Measurements from ENCODE around the gene OR1F1. TPM values are rescaled to one million over a fixed set of nuclear protein-coding genes. Genes with fewer than 3 reads are reported as not detected.

The OR1F1 gene
- total RNA-seq, 1 donor from 2014 or later, result not detected

DNA sequence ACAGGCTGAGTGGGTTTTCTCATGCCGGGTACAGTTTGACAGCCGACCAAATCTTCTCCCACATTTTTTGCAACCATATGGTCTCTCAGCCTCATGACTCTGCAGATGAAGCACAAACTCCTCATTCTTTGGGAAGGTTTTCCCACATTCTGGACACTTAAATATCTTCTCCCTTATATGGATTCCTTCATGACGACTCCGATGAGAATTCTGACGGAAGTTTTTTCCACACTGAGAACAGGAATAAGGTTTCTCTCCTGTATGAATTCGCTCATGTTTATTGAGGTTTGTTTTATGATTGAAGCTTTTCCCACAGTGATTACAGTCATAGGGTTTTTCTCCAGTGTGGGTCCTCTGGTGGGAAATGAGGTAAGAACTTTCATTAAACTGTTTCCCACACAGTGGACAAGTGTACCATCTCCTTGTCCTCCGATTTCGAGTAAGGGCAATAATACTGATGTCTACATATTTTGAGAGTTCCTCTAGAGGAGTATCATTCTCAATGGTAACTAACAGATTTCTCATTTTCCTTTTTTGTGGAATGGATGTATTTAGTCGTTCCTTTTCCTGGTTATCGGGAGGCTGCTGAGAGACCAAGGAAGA lies 36.0 kb downstream of the OR1F1 start:
- Histone ChIP-seq H3K4me3 (no peak overlapping the region), H3K36me3 (peaks cover 6 to 63% of the 10 kb centered on the region in 2 donors), H3K9me3 (peaks cover 54% of the 10 kb centered on the region), H3K27ac (no peak overlapping the region), H3K27me3 (no peaks in the 10 kb centered on the region), H3K4me1 (no peaks in the 10 kb centered on the region)
- DNase-seq (ENCODE audit: extremely low spot score in 2 of 2), result no peak
- intact Hi-C loops (cut with DNase I), result no loop called here
- TF ChIP-seq, protein P1, sequence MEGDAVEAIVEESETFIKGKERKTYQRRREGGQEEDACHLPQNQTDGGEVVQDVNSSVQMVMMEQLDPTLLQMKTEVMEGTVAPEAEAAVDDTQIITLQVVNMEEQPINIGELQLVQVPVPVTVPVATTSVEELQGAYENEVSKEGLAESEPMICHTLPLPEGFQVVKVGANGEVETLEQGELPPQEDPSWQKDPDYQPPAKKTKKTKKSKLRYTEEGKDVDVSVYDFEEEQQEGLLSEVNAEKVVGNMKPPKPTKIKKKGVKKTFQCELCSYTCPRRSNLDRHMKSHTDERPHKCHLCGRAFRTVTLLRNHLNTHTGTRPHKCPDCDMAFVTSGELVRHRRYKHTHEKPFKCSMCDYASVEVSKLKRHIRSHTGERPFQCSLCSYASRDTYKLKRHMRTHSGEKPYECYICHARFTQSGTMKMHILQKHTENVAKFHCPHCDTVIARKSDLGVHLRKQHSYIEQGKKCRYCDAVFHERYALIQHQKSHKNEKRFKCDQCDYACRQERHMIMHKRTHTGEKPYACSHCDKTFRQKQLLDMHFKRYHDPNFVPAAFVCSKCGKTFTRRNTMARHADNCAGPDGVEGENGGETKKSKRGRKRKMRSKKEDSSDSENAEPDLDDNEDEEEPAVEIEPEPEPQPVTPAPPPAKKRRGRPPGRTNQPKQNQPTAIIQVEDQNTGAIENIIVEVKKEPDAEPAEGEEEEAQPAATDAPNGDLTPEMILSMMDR (IDR thresholded peaks at IDR 0.05), result no peak
- TF ChIP-seq POLR2AphosphoS5 (IDR thresholded peaks at IDR 0.05; ENCODE audit: insufficient read depth in 1 of 2, low read depth in 1 of 2) (no peak), POLR2A (IDR thresholded peaks at IDR 0.05) (no peak)

DNA sequence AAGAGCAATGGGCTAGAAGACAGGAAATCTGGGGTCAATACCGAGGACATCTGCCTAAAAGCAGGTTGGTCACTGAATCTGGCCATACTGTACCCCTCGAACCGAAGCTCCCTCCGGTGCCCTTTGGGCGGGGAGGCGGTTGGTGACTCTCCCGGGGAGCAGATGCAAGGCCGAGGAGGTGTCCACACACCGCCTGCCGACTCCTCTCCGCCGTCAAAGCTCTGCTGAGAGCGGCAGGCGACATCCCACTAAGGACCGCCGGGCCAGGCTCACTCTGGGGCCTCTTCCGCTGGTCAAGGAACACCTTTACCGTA lies 46.5 kb downstream of the OR1F1 start:
- Histone ChIP-seq H3K4me1 (peaks cover 14% of the 10 kb centered on the region), H3K27ac (peak overlapping the region; percentile 95), H3K9me3 (no peaks in the 10 kb centered on the region), H3K27me3 (no peaks in the 10 kb centered on the region), H3K36me3 (peaks cover 0 to 36% of the 10 kb centered on the region in 2 donors), H3K4me3 (peak overlapping the region; percentile 69 to 70)
- intact Hi-C loops (cut with DNase I), result no loop called here
- no peak for DNase-seq (ENCODE audit: extremely low spot score in 2 of 2)
- TF ChIP-seq POLR2AphosphoS5 (IDR thresholded peaks at IDR 0.05; ENCODE audit: insufficient read depth in 1 of 2, low read depth in 1 of 2), result no peak
- TF ChIP-seq, protein P1 (IDR thresholded peaks at IDR 0.05), result no peak
- no peak for TF ChIP-seq POLR2A (IDR thresholded peaks at IDR 0.05)

DNA sequence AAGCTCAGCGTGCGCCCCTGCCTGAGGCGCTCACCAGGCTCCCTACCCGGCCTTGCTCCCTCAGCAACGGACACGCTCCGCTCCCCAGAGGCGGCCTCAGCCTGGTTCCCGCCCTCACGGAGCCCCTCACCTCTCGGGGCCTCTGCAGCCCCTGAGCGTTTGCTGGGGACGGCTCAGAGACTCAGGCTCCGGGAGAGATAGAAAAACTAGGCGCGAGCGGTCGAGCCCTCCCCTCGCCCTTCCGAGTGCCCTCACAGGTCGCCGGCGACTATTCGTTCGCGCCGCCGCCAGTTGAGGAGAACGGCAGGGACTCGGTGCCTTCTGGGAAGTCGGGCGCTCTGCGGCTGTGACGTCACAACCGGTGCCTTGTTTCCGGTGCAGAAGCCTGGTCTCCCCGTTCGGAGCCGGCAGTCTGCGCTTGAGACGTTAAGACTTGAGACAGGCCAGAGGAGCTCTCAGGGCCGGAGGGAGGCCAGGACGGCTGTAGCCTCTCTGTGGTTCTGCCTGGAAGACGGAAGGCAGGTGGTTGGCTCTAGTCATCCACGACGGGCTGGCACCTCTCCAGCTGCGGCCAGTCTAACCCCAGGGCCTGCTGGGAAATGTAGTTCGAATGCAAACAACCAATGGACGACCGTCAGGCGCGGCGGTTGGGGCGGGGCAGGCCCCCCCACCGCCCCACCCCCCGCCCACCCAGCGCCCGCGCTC lies 47.0 kb downstream of the OR1F1 start, which contains the start of gene ZNF200:
ZNF200 (minus strand) TSS at position 302 of the 705 bp plus-strand sequence. CDS start 1,403 bp downstream, outside the sequence.
- Histone ChIP-seq H3K36me3 (peaks cover 0 to 31% of the 10 kb centered on the region in 2 donors), H3K27ac (peak within 1 kb of the TSS; percentile 95), H3K9me3 (no peaks in the 10 kb centered on the region), H3K4me3 (peak within 1 kb of the TSS; percentile 69 to 70), H3K27me3 (no peaks in the 10 kb centered on the region), H3K4me1 (peaks cover 14% of the 10 kb centered on the region)
- TF ChIP-seq, protein P1 (IDR thresholded peaks at IDR 0.05), result no peak
- TF ChIP-seq POLR2A (IDR thresholded peaks at IDR 0.05) (peak in 1 of 2 donors; percentile 26), POLR2AphosphoS5 (IDR thresholded peaks at IDR 0.05; ENCODE audit: insufficient read depth in 1 of 2, low read depth in 1 of 2) (peak; percentile 92 to 98)
- peak in 1 of 2 donors; percentile 93 for DNase-seq (ENCODE audit: extremely low spot score in 2 of 2)
- intact Hi-C loops (cut with DNase I), result no loop called here

DNA sequence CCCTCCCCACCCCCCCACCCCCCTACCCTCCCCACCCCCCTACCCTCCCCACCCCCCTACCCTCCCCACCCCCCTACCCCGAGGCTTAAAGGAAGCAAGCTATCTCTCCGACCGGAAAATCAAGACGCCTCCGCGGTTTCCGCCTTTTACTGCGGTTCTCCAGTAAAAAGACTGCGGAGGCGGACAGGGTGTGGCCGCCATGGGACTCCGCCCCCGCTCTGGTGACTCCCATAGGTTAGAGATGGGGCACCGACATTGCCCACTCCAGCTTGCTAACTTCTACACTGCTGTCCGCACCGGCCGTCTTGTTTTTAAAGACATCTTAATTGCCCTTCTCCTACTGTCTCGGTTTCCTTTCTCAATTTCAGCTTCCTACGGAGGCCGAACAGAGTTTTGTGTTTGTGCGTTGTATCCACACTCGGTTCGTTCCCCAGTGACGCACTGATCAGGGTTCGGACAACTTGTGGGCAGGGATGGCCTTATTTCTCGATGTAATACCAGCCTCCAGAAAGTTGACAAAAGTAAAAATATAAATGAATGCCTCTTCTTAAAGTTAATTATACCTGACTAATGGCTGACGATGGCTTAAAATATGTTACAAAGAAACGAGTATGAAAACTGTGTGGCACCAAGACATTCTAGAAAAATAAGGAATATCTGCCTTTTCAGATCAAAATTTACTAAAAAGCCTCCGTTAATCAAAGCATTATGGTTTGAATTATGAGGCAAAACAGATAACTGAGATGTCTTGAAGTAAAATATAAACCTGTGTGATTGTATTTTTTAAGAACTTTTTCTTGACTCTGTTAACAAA lies 48.1 kb downstream of the OR1F1 start:
- H3K27ac ChIP-seq, result no peak overlapping the region
- H3K9me3 ChIP-seq, result no peaks in the 10 kb centered on the region
- no peak for DNase-seq (ENCODE audit: extremely low spot score in 2 of 2)
- H3K4me1 ChIP-seq, result peaks cover 14% of the 10 kb centered on the region
- H3K36me3 ChIP-seq, result peaks cover 0 to 20% of the 10 kb centered on the region in 2 donors
- no peak overlapping the region for H3K4me3 ChIP-seq
- intact Hi-C loops (cut with DNase I), result no loop called here
- TF ChIP-seq POLR2A (IDR thresholded peaks at IDR 0.05) (no peak), POLR2AphosphoS5 (IDR thresholded peaks at IDR 0.05; ENCODE audit: insufficient read depth in 1 of 2, low read depth in 1 of 2) (no peak)
- TF ChIP-seq, protein P1 (IDR thresholded peaks at IDR 0.05), result no peak
- no peaks in the 10 kb centered on the region for H3K27me3 ChIP-seq
